ENCODE measurements around the gene BLOC1S5. TPM values are rescaled to one million over a fixed set of nuclear protein-coding genes. Genes with fewer than 3 reads are reported as not detected.

The BLOC1S5 gene
- polyA plus RNA-seq, 1 donor (not counting 4 experiments of a cell fraction or from before 2014, with no cell fraction given) = 8.8 TPM

GRCh38 chr6:8005136-8005535, 59.1 kb downstream of the BLOC1S5 start:
- Histone ChIP-seq H3K4me1 (ENCODE audit: control insufficient read depth, extremely low read depth, insufficient read depth, low read length) (no peaks in the 10 kb centered on the region), H3K9me1 (ENCODE audit: control insufficient read depth, extremely low read depth, insufficient read depth, low read length) (no peaks in the 10 kb centered on the region), H3K79me2 (ENCODE audit: control insufficient read depth, insufficient read depth, low read length) (no peaks in the 10 kb centered on the region), H3K9me3 (ENCODE audit: control insufficient read depth, low read depth, low read length) (no peaks in the 10 kb centered on the region), H4K20me1 (ENCODE audit: control insufficient read depth, extremely low read depth, insufficient read depth, low read length) (no peaks in the 10 kb centered on the region), H3K27ac (ENCODE audit: control insufficient read depth, insufficient read depth, low read length) (no peak overlapping the region), H3K27me3 (ENCODE audit: control insufficient read depth, extremely low read depth, insufficient read depth, low read length) (no peaks in the 10 kb centered on the region), H3K4me2 (ENCODE audit: control insufficient read depth, extremely low read depth, insufficient read depth, low read depth, low read length) (no peak overlapping the region), H3K9ac (ENCODE audit: control insufficient read depth, extremely low read depth, insufficient read depth, low read length) (no peak overlapping the region), H3K4me3 (ENCODE audit: control insufficient read depth in 2 of 3, extremely low read depth in 1 of 3, insufficient read depth in 2 of 3, low read depth in 1 of 3, low read length in 3 of 3) (no peak overlapping the region), H2AFZ (ENCODE audit: control insufficient read depth, low read length) (no peak overlapping the region), H3K36me3 (ENCODE audit: control insufficient read depth in 2 of 2, extremely low read depth in 1 of 2, insufficient read depth in 2 of 2, low read length in 2 of 2) (no peaks in the 10 kb centered on the region)
- TF ChIP-seq EZH2 (IDR thresholded peaks at IDR 0.05; ENCODE audit: low read length) = no peak
- TF ChIP-seq, protein P1, sequence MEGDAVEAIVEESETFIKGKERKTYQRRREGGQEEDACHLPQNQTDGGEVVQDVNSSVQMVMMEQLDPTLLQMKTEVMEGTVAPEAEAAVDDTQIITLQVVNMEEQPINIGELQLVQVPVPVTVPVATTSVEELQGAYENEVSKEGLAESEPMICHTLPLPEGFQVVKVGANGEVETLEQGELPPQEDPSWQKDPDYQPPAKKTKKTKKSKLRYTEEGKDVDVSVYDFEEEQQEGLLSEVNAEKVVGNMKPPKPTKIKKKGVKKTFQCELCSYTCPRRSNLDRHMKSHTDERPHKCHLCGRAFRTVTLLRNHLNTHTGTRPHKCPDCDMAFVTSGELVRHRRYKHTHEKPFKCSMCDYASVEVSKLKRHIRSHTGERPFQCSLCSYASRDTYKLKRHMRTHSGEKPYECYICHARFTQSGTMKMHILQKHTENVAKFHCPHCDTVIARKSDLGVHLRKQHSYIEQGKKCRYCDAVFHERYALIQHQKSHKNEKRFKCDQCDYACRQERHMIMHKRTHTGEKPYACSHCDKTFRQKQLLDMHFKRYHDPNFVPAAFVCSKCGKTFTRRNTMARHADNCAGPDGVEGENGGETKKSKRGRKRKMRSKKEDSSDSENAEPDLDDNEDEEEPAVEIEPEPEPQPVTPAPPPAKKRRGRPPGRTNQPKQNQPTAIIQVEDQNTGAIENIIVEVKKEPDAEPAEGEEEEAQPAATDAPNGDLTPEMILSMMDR (optimal IDR thresholded peaks at IDR 0.05 in 1 of 3, IDR thresholded peaks at IDR 0.05 in 1 of 3, conservative IDR thresholded peaks at IDR 0.05 in 1 of 3; ENCODE audit: extremely low read depth in 1 of 3, insufficient read depth in 2 of 3, low read length in 3 of 3) = no peak
- dilution Hi-C loops (cut with MboI; ENCODE audit: extremely low pct_ligation_motif_present, low sequenced_read_pairs) = no loop called here
- FAIRE-seq (no peak), DNase-seq (ENCODE audit: low read depth, low spot score) (no peak)

DNA sequence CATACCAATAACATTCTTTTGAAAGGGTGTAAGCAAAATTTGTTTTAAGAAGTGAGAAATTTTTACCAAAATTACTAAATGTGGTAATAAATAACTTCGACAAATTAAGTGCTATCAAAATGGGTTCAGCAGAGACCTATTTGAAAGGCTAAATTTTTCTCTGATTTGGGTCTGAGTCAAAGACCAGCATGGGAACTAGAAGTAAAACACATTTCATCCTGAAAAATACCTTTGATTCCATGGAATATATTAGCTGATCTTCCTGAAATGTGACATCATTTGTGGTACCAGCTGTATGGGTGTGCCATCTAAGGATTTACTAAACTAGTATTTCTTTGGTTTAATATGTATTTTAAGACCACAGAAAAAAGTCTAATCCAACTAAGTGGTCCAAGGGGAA, 63.6 kb downstream of the BLOC1S5 start:
- H3K4me2 ChIP-seq (ENCODE audit: control insufficient read depth, extremely low read depth, insufficient read depth, low read depth, low read length) = no peak overlapping the region
- H3K27me3 ChIP-seq (ENCODE audit: control insufficient read depth, extremely low read depth, insufficient read depth, low read length) = no peaks in the 10 kb centered on the region
- H3K4me3 ChIP-seq (ENCODE audit: control insufficient read depth in 2 of 3, extremely low read depth in 1 of 3, insufficient read depth in 2 of 3, low read depth in 1 of 3, low read length in 3 of 3) = no peak overlapping the region
- H4K20me1 ChIP-seq (ENCODE audit: control insufficient read depth, extremely low read depth, insufficient read depth, low read length) = no peaks in the 10 kb centered on the region
- H3K27ac ChIP-seq (ENCODE audit: control insufficient read depth, insufficient read depth, low read length) = no peak overlapping the region
- dilution Hi-C loops (cut with MboI; ENCODE audit: extremely low pct_ligation_motif_present, low sequenced_read_pairs) = no loop called here
- H3K9ac ChIP-seq (ENCODE audit: control insufficient read depth, extremely low read depth, insufficient read depth, low read length) = no peak overlapping the region
- H3K4me1 ChIP-seq (ENCODE audit: control insufficient read depth, extremely low read depth, insufficient read depth, low read length) = no peaks in the 10 kb centered on the region
- H3K9me3 ChIP-seq (ENCODE audit: control insufficient read depth, low read depth, low read length) = no peaks in the 10 kb centered on the region
- no peaks in the 10 kb centered on the region for H3K79me2 ChIP-seq (ENCODE audit: control insufficient read depth, insufficient read depth, low read length)
- no peaks in the 10 kb centered on the region for H3K9me1 ChIP-seq (ENCODE audit: control insufficient read depth, extremely low read depth, insufficient read depth, low read length)
- DNase-seq (ENCODE audit: low read depth, low spot score) (no peak), FAIRE-seq (no peak)
- H2AFZ ChIP-seq (ENCODE audit: control insufficient read depth, low read length) = no peak overlapping the region
- H3K36me3 ChIP-seq (ENCODE audit: control insufficient read depth in 2 of 2, extremely low read depth in 1 of 2, insufficient read depth in 2 of 2, low read length in 2 of 2) = no peaks in the 10 kb centered on the region
- TF ChIP-seq EZH2 (IDR thresholded peaks at IDR 0.05; ENCODE audit: low read length) = no peak
- TF ChIP-seq, protein P1 (optimal IDR thresholded peaks at IDR 0.05 in 1 of 3, IDR thresholded peaks at IDR 0.05 in 1 of 3, conservative IDR thresholded peaks at IDR 0.05 in 1 of 3; ENCODE audit: extremely low read depth in 1 of 3, insufficient read depth in 2 of 3, low read length in 3 of 3) = no peak
